ENCODE results near the gene KLHL29. TPM values are rescaled to one million over a fixed set of nuclear protein-coding genes. Genes with fewer than 3 reads are reported as not detected.

KLHL29 gene
- total and polyA plus RNA-seq, 2 donors (not counting 1 experiment from before 2014, with no cell fraction given), result 1.3 to 3.4 TPM

GRCh38 chr2:23589739-23590138 lies 204.8 kb downstream of the KLHL29 start:
- Histone ChIP-seq H3K4me3 (ENCODE audit: control extremely low read depth in 1 of 5, extremely low read depth in 1 of 5, insufficient read depth in 1 of 5, low read depth in 2 of 5, low read length in 4 of 5) (no peak overlapping the region), H2AFZ (ENCODE audit: insufficient read depth, low read depth, low read length, poor library complexity, severe bottlenecking) (no peak overlapping the region)
- H3K9me3 Mint-ChIP-seq (ENCODE audit: insufficient read depth), result no peaks in the 10 kb centered on the region

DNA sequence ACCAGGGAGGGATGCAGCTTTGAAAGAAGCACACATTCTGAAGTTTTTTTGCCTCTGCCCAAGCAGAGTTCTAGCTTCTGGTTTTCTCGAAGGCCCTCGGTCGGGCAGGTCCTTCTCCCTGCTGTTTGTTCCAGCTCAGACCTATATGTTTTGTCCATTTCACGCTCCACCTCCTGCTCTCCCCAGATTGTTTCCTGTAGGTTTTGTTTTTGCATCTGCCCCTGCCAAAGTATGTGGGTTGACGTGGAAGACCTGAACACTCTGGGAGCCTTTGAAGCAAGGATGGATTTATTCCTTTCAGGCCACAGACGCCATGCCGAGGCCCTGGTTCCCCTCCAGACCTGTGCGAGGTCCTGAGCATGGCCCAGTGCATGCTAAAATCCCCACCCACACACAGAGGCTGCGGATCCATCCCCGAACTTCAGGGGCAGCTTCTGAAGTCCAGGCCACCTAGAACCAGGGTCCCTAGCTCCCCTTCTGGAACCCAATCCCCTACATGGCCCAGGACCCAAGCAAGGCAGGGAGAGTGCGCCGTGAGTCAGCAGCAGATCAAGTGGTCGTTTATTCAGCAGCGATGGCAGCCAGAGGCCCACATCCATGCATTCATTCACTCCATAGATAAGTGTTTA lies 205.4 kb downstream of the KLHL29 start:
- Histone ChIP-seq H3K9me3 (ENCODE audit: control extremely low read depth in 1 of 3, control insufficient read depth in 2 of 3, insufficient read depth in 1 of 3, low read length in 2 of 3) (no peaks in the 10 kb centered on the region), H4K20me1 (ENCODE audit: control insufficient read depth, insufficient read depth, low read length, poor library complexity, severe bottlenecking) (no peaks in the 10 kb centered on the region), H3K4me1 (ENCODE audit: control insufficient read depth in 2 of 2, insufficient read depth in 2 of 2, low read length in 2 of 2) (no peaks in the 10 kb centered on the region), H3K4me3 (ENCODE audit: control extremely low read depth in 1 of 5, extremely low read depth in 1 of 5, insufficient read depth in 1 of 5, low read depth in 2 of 5, low read length in 4 of 5) (no peak overlapping the region), H3K36me3 (replicated peaks in 1 of 2; ENCODE audit: control extremely low read depth in 1 of 2, control insufficient read depth in 1 of 2, extremely low read depth in 1 of 2, insufficient read depth in 2 of 2, low read length in 1 of 2) (no peaks in the 10 kb centered on the region), H3K27me3 (replicated peaks in 1 of 4; ENCODE audit: control extremely low read depth in 1 of 4, control insufficient read depth in 3 of 4, insufficient read depth in 4 of 4, low read length in 3 of 4) (peaks cover 0 to 2% (median 0%) of the 10 kb centered on the region in 4 experiments), H2AFZ (ENCODE audit: insufficient read depth, low read depth, low read length, poor library complexity, severe bottlenecking) (no peak overlapping the region), H3K27ac (ENCODE audit: low read length in 2 of 2) (no peak overlapping the region), H3K79me2 (ENCODE audit: control insufficient read depth, insufficient read depth, low read length) (no peaks in the 10 kb centered on the region), H3K4me2 (replicated peaks; ENCODE audit: low read depth, low read length, poor library complexity, severe bottlenecking) (no peak overlapping the region), H3K9ac (ENCODE audit: low read length) (no peak overlapping the region)
- Mint-ChIP-seq H3K27me3 (no peaks in the 10 kb centered on the region), H3K4me1 (no peaks in the 10 kb centered on the region), H3K9me3 (ENCODE audit: insufficient read depth) (no peaks in the 10 kb centered on the region), H3K27ac (no peak overlapping the region), H3K4me3 (no peak overlapping the region)
- intact Hi-C loops (cut with micrococcal nuclease), result no loop called here
- DNase-seq (no peak), ATAC-seq (ENCODE audit: low read depth) (no peak)
- POLR2A ChIA-PET, result no interaction called here
- WGBS (ENCODE audit: insufficient coverage), result 95% methylated on average over 8 of the region's 14 CpGs
- CTCF ChIA-PET, result no interaction called here
- TF ChIP-seq EZH2 (IDR thresholded peaks at IDR 0.05; ENCODE audit: borderline replicate concordance, insufficient read depth, low read depth, low read length, poor library complexity, severe bottlenecking), result no peak
- TF ChIP-seq, protein P1, sequence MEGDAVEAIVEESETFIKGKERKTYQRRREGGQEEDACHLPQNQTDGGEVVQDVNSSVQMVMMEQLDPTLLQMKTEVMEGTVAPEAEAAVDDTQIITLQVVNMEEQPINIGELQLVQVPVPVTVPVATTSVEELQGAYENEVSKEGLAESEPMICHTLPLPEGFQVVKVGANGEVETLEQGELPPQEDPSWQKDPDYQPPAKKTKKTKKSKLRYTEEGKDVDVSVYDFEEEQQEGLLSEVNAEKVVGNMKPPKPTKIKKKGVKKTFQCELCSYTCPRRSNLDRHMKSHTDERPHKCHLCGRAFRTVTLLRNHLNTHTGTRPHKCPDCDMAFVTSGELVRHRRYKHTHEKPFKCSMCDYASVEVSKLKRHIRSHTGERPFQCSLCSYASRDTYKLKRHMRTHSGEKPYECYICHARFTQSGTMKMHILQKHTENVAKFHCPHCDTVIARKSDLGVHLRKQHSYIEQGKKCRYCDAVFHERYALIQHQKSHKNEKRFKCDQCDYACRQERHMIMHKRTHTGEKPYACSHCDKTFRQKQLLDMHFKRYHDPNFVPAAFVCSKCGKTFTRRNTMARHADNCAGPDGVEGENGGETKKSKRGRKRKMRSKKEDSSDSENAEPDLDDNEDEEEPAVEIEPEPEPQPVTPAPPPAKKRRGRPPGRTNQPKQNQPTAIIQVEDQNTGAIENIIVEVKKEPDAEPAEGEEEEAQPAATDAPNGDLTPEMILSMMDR (IDR thresholded peaks at IDR 0.05), result no peak

More at GRCh38 chr2:23589739-23590138, 204.8 kb downstream of the KLHL29 start:
- Mint-ChIP-seq H3K4me3 (no peak overlapping the region), H3K27me3 (no peaks in the 10 kb centered on the region), H3K27ac (no peak overlapping the region), H3K4me1 (no peaks in the 10 kb centered on the region)
- no peaks in the 10 kb centered on the region for H3K9me3 ChIP-seq (ENCODE audit: control extremely low read depth in 1 of 3, control insufficient read depth in 2 of 3, insufficient read depth in 1 of 3, low read length in 2 of 3)
- H3K4me2 ChIP-seq (replicated peaks; ENCODE audit: low read depth, low read length, poor library complexity, severe bottlenecking), result no peak overlapping the region
- DNase-seq (no peak), ATAC-seq (ENCODE audit: low read depth) (no peak)
- TF ChIP-seq, protein P1 (IDR thresholded peaks at IDR 0.05), result no peak
- TF ChIP-seq EZH2 (IDR thresholded peaks at IDR 0.05; ENCODE audit: borderline replicate concordance, insufficient read depth, low read depth, low read length, poor library complexity, severe bottlenecking), result no peak
- POLR2A ChIA-PET, result no interaction called here
- CTCF ChIA-PET, result no interaction called here
- H3K27ac ChIP-seq (ENCODE audit: low read length in 2 of 2), result no peak overlapping the region
- no peaks in the 10 kb centered on the region for H3K4me1 ChIP-seq (ENCODE audit: control insufficient read depth in 2 of 2, insufficient read depth in 2 of 2, low read length in 2 of 2)
- H4K20me1 ChIP-seq (ENCODE audit: control insufficient read depth, insufficient read depth, low read length, poor library complexity, severe bottlenecking), result no peaks in the 10 kb centered on the region
- H3K79me2 ChIP-seq (ENCODE audit: control insufficient read depth, insufficient read depth, low read length), result no peaks in the 10 kb centered on the region
- peaks cover 0 to 2% (median 0%) of the 10 kb centered on the region in 4 experiments for H3K27me3 ChIP-seq (replicated peaks in 1 of 4; ENCODE audit: control extremely low read depth in 1 of 4, control insufficient read depth in 3 of 4, insufficient read depth in 4 of 4, low read length in 3 of 4)
- H3K36me3 ChIP-seq (replicated peaks in 1 of 2; ENCODE audit: control extremely low read depth in 1 of 2, control insufficient read depth in 1 of 2, extremely low read depth in 1 of 2, insufficient read depth in 2 of 2, low read length in 1 of 2), result no peaks in the 10 kb centered on the region
- H3K9ac ChIP-seq (ENCODE audit: low read length), result no peak overlapping the region
- intact Hi-C loops (cut with micrococcal nuclease), result no loop called here
- 85% methylated on average over 2 of the region's 2 CpGs for WGBS (ENCODE audit: insufficient coverage)

Data from B cell (primary cell).